HCEC 1CT (cell line): ENCODE measurements around the gene TSNAXIP1.
A peak's percentile ranks its signal among the peaks of the same experiment; 100 is the strongest.
"Not testable (repeated sequence)": the region's sequence is repeated elsewhere in the genome, so short reads cannot be mapped to it uniquely, and the experiment has no call there.

Experiments used
- DNase-seq: peaks from one replicate; pipeline ENCODE4 v3.0.0-alpha.2; 2017

Gene TSNAXIP1

DNA sequence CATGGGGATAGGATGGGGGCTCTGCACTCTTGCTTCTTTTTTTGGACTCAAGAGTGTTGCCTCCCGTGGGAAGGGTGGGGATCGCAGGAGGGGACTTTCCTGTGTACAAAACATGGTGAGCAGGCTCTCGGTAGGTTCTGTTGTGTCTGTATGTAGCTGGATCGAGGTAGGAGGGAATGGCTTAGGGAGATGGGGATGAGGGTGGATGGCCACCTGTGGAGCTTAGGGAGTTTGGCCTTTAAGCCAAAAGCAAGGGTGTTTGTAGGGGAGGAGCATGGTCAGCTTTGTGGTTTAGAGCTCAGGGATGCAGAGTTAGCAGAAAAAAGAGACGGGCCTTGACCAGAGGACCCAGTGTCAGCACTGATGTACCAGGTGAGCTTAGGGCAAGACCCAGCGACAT lies 55.2 kb downstream of the TSNAXIP1 start:
- no peak for DNase-seq

DNA sequence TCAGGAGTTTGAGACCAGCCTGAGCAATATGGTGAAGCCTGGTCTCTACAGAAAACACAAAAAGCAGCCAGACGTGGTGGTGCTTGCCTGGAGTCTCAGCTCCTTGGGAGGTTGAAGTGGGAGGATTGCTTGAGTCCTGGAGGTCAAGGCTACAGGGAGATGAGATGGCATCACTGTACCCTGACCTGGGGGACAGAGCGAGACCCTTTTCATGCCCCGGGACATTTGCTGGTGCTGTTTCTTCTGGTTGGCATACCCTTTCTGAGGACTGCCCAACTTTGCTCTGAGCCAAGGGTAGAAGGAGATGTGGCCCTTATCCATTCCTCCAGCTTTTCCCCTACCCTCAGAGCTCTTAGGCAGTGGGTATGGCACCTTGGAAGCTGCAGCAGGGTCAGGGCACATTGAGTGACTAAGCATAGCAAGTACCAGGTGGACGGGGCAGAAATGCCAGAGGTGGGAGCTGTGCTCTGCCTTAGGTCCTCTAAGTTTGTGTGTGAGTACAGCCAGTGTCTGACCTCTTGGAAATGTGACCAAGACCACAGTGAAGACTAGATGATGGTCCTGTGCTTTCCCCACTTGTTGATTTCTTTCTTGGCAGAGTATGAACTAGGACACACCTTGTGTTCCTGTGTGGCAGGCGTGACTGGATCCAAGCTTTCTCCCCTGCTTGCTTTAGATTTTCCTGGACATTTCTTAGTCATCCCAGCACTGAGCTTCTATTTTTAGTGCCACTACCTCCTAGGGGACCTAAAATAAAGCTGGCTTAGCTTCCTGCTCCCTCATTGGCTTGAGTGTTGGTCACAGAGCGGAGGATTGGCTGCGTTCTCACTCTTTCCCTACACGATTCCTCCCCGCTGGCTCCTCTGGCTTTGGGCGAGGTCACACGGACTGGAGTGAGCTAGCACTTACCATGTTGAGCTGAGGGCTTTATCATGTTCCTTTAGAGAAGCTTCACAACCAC lies 56.2 kb downstream of the TSNAXIP1 start:
- DNase-seq: no peak

DNA sequence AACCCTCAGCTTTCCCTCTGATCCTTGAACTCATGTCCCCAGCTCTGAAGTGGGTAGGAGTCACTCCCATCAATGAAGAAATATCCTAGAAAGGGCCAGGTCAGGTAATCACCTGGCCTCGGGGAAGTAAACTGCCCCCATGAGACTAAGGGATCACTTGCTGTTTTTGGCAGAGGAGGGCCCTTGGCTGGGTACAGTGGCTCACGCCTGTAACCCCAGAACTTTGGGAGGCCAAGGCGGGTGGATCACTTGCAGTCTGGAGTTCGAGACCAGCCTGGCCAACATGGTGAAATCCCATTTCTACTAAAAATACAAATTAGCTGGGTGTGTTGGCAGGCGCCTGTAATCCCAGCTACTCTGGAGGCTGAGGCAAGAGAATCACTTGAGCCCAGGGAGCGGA lies 57.4 kb downstream of the TSNAXIP1 start:
- DNase-seq: not testable (repeated sequence)

DNA sequence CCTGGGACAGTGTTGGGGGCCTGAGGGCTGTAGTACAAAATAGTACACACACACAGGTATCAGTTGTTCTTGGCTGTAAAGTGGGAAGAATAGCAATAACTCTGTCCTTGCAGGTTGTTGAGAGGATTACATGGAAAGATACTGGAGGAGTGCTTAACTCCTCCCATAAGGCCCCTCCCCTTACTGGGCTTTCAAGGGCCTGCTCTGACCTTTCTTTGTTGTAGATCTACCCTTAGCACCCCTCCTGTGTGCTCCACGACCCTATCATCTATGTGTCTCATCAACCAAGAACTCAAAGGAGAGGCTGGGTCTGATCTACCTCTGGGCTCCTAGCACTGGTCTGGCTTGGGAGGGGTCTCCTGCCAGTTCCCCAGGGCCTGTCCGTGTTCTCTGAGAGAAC lies 57.9 kb downstream of the TSNAXIP1 start:
- no peak for DNase-seq

DNA sequence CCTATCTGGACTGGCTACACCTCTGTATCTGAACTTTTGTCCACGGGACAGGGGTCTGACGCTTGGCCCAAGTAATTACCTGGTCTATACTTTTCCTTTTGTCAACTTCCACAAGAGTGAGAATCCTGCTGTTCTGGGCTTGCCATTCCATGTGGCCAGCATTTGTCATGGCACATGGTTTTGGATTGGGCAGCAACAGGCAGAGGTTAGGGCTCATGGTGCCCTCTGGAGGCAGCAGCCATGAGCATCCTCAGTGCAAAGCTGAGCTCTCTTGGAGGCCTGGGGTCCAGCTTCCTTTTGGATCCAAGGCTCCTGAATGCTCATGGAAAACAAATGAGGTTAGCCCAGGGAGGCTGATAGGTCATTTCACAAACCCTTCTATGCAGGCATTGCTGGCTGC lies 58.6 kb downstream of the TSNAXIP1 start:
- peak; percentile 61 for DNase-seq

DNA sequence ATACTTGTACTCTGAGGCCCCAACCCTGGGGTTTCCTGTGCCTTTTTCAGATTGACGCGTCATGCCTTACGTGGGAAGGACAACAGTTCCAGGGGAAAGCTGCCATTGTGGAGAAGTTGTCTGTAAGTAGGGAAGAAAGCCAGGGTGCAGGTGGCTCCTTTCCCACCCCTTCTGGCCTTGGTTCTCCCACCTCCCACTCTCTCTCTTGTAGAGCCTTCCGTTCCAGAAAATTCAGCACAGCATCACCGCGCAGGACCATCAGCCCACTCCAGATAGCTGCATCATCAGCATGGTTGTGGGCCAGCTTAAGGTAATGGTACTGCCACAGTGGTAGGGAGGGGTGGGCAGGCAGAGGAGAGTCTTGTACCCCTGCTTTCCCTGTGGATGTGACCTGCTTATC lies 61.6 kb downstream of the TSNAXIP1 start:
- DNase-seq: no peak

DNA sequence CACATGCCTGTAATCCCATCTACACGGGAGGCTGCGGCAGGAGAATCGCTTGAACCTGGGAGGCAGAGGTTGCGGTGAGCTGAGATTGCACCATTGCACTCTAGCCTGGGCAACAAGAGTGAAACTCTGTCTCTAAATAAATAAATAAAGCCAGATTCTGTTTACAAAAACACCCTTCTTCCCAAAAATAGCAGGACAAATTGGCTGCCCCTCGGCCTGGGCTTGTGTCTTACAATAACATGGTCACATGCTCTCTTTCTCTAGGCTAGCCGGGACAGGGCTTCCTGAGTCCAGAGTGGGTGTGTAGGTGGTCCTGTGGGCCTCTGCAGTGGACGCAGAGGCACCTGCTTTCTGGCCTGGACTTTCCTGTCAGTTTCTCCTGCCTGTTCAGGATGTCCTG lies 63.0 kb downstream of the TSNAXIP1 start:
- DNase-seq: no peak

DNA sequence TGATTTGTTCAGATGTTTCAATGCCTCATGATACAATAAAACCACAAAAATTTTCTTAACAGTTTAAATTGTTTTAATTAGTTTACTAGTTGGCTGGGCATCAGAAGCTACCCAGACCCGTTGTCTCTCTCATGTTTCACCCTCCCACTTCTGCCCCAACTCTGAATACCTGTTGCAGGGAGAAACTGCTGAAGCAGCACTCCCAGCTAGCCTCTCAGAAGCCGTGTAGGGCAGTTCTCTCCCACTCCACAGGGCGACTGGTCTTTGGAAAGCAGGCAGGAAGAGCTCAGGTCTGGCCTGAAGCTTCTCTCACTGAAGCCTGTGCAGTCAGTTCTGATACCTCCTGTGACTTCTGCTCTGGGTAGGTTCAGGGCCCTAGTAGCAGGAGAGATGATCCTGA lies 64.6 kb downstream of the TSNAXIP1 start:
- no peak for DNase-seq

DNA sequence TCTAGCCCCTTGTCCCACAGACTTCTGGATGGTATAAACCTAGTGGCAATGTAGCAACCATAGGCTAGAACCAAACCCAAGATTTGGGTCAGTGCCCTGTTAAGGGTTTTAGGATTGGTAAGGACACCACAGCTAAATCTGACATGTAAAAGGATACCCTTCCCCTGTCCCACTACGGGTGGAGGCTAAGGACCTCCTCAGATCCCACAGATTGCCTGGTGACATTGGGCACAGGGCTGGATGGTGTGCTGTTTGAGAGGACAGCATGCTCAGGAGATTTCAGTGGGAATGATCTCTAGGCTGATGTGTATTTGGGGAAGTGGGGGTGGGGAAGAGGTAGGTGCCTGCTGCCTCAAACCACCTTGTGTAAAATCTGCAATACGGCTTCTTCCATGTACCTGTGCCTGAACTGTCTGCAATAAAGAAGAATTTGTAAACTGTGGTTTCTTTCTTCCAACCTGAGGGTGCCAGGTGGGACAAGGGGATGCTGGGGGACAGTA lies 65.5 kb downstream of the TSNAXIP1 start:
- DNase-seq: no peak

DNA sequence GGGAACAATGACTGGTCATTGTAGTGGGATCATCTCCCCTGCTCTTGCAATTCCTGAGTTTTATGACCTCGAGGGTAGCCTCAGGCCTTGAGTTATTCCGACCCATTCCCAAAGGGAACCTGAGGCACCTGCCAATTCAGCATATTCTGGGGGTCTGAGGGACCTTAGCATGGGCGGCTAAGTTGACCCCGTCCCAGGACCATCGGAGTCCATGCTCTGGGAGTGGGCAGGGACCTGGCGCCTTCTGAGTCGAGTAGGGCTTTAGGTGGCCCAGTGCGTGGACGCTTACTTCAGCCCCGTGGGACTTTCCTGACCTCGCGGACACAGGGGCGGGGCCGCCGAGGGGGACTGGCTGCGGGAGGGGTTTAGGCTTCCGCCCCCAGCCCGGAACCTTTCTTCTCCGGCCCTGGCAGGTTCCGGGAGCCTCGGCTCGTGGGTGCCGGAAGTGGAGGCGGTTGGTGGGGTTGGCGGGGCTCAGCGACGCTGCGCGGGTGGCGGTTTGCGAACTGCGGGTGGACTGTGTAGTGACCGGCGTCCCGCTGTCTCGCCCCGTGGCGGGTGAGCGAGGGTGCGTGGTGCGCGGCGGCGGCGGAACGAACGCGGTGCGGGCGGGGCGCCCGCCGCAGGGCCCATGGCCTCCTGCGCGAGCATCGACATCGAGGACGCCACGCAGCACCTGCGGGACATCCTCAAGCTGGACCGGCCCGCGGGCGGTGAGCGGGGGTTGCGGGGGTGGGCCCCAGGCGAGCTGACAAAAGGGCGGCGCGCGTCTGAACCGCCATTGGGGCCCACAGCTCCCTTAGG lies 66.1 kb downstream of the TSNAXIP1 start, which contains the start of gene EDC4:
EDC4 (plus strand) TSS at position 422 of the 804 bp plus-strand sequence; CDS start at position 632, 210 bp downstream.
- DNase-seq: peak; percentile 61

DNA sequence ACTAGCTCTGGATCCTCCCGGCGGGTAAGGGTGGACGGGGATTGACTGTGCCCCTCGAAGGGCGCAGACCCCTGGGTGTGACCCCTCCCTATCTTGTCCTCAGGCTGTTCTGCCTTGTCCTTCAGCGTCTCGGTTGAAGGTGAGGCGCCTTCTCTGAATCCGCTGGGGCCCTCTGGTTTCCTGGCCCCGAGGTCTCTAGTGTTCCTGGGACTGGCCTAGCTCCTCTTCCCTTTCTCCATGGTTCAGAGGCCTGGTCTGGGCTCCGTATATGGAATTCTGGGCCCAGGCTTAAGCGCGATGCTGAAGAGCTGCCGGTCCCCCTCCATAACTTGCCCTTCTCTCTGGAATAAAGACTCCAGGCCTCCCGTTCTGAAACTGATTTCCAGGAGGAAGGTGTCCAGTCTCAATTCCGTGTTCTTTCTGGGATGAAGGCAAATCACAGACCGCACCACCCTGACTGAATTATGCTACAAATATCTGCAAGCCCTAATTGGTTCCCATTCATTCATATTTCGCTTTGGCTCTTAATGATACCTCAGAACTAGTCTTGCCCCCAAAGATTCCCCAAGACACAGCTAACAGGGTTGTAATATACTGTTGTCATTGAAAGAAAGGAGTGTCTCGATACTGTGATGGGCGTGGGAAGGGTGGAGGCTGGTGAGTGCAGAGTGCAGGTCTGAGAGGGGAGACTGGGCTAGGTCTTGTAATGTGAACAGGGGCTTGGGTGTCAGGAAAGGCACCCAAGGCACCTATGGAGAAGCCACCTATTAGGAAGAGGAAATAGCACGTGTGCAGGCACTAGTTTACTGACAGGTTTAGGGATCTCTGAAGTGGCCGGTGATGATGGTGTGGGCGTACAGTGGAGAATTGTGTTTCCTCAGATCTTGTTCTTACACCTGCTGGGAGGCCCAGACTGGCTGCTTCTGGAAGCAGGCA lies 67.0 kb downstream of the TSNAXIP1 start:
- no peak for DNase-seq

DNA sequence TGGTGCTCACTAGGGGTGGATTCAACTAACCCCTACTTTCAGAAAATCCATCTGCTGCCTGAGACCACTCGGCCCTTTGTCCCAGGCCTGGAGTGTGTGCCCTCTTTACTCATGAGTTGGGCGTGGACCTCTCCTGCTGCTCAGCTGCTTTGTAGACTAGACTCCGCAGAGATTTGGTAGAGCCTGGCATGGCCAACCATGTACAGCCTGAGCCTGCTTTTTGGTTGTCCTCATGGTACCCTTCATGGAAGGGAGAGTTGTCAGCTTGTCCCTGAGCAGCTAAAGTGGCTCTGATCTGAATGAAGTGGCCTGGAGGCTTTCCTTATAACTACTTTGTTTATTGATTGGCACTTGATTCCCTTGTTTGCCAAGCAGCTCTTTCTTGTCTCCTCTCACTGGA lies 67.7 kb downstream of the TSNAXIP1 start:
- no peak for DNase-seq

DNA sequence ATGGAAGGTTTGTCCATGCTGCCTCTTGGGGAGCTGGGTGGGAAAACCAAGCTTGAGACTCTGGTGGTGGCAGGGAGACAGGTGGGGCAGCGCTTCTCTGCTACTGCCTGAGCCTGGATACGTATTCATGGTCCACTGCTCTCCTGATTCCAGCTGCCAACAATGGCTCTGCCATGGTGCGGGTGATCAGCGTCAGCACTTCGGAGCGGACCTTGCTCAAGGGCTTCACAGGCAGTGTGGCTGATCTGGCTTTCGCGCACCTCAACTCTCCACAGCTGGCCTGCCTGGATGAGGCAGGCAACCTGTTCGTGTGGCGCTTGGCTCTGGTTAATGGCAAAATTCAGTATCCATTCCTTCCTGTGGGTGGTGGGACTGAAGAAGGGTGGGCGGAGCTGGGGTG lies 70.4 kb downstream of the TSNAXIP1 start:
- no peak for DNase-seq
